ENCODE measurements around the gene PRRT3. TPM values are rescaled to one million over a fixed set of nuclear protein-coding genes. Genes with fewer than 3 reads are reported as not detected.
A peak's percentile ranks its signal among the peaks of the same experiment; 100 is the strongest.

PRRT3 gene
- total RNA-seq, 1 experiment from 2014 or later = 0.23 TPM

- Histone ChIP-seq H3K9me3 (no peaks in the 10 kb centered on the region), H3K27me3 (no peaks in the 10 kb centered on the region), H3K36me3 (no peaks in the 10 kb centered on the region; the same call in 1 of the 2 replicates), H3K4me3 (no peak overlapping the region)
- no peak for DNase-seq
Observed at GRCh38 chr3:9935966-9936510, 16.2 kb downstream of the PRRT3 start.

GRCh38 chr3:9934993-9935392, 17.2 kb downstream of the PRRT3 start:
- H3K4me3 ChIP-seq = no peak overlapping the region
- H3K9me3 ChIP-seq = no peaks in the 10 kb centered on the region
- DNase-seq = no peak
- H3K27me3 ChIP-seq = no peaks in the 10 kb centered on the region
- H3K36me3 ChIP-seq = no peaks in the 10 kb centered on the region; the same call in 1 of the 2 replicates

GRCh38 chr3:9934235-9934621, 18.0 kb downstream of the PRRT3 start:
- Histone ChIP-seq H3K4me3 (peak overlapping the region; percentile 78), H3K27me3 (no peaks in the 10 kb centered on the region), H3K36me3 (no peaks in the 10 kb centered on the region; the same call in 1 of the 2 replicates), H3K9me3 (no peaks in the 10 kb centered on the region)
- DNase-seq = no peak

GRCh38 chr3:9933561-9934234, 18.5 kb downstream of the PRRT3 start, which contains the start of gene CRELD1:
Gene CRELD1, plus strand, starts transcription at chr3:9933834. Its CDS starts 605 bp downstream, at chr3:9934439.
- H3K9me3 ChIP-seq = no peaks in the 10 kb centered on the region
- DNase-seq = peak; percentile 92
- H3K27me3 ChIP-seq = no peaks in the 10 kb centered on the region
- peak within 1 kb of the TSS; percentile 78 for H3K4me3 ChIP-seq
- no peaks in the 10 kb centered on the region; the same call in 1 of the 2 replicates for H3K36me3 ChIP-seq

GRCh38 chr3:9932843-9933560, 19.2 kb downstream of the PRRT3 start:
- peak overlapping the region; percentile 78 for H3K4me3 ChIP-seq
- no peaks in the 10 kb centered on the region for H3K9me3 ChIP-seq
- no peaks in the 10 kb centered on the region; the same call in 1 of the 2 replicates for H3K36me3 ChIP-seq
- peak; percentile 83 for DNase-seq
- no peaks in the 10 kb centered on the region for H3K27me3 ChIP-seq

GRCh38 chr3:9932535-9932842, 19.7 kb downstream of the PRRT3 start:
- Histone ChIP-seq H3K27me3 (no peaks in the 10 kb centered on the region), H3K9me3 (no peaks in the 10 kb centered on the region), H3K36me3 (no peaks in the 10 kb centered on the region; the same call in 1 of the 2 replicates), H3K4me3 (peak overlapping the region; percentile 78)
- DNase-seq = no peak

GRCh38 chr3:9930804-9931418, 21.3 kb downstream of the PRRT3 start:
- H3K27me3 ChIP-seq = no peaks in the 10 kb centered on the region
- H3K9me3 ChIP-seq = no peaks in the 10 kb centered on the region
- no peak for DNase-seq
- no peaks in the 10 kb centered on the region for H3K36me3 ChIP-seq
- H3K4me3 ChIP-seq = no peak overlapping the region

GRCh38 chr3:9928158-9928557, 24.1 kb downstream of the PRRT3 start:
- Histone ChIP-seq H3K9me3 (no peaks in the 10 kb centered on the region), H3K4me3 (no peak overlapping the region)
- no peak for DNase-seq

GRCh38 chr3:9918261-9919038, 33.8 kb downstream of the PRRT3 start:
- H3K36me3 ChIP-seq = no peaks in the 10 kb centered on the region
- no peaks in the 10 kb centered on the region for H3K9me3 ChIP-seq
- no peak for DNase-seq
- H3K4me3 ChIP-seq = no peak overlapping the region
- no peaks in the 10 kb centered on the region for H3K27me3 ChIP-seq

More at GRCh38 chr3:9928158-9928557, 24.1 kb downstream of the PRRT3 start:
- H3K36me3 ChIP-seq = no peaks in the 10 kb centered on the region
- H3K27me3 ChIP-seq = no peaks in the 10 kb centered on the region

- Histone ChIP-seq H3K9me3 (no peaks in the 10 kb centered on the region), H3K4me3 (no peak overlapping the region), H3K27me3 (no peaks in the 10 kb centered on the region), H3K36me3 (no peaks in the 10 kb centered on the region)
- no peak for DNase-seq
Observed at GRCh38 chr3:9917820-9918219, 34.4 kb downstream of the PRRT3 start.

- H3K9me3 ChIP-seq = no peaks in the 10 kb centered on the region
- peak within 1 kb of the TSS; percentile 40 for H3K4me3 ChIP-seq
- DNase-seq = peak; percentile 91
- no peaks in the 10 kb centered on the region for H3K36me3 ChIP-seq
- H3K27me3 ChIP-seq = no peaks in the 10 kb centered on the region
Observed at GRCh38 chr3:9916734-9917680, 35.2 kb downstream of the PRRT3 start, which contains the start of gene IL17RC. Gene IL17RC, plus strand, starts transcription at chr3:9917098. Its CDS starts 218 bp downstream, at chr3:9917316.

GRCh38 chr3:9916346-9916733, 35.9 kb downstream of the PRRT3 start:
- H3K27me3 ChIP-seq = no peaks in the 10 kb centered on the region
- DNase-seq = peak; percentile 19
- H3K4me3 ChIP-seq = peak overlapping the region; percentile 35
- H3K36me3 ChIP-seq = no peaks in the 10 kb centered on the region
- no peaks in the 10 kb centered on the region for H3K9me3 ChIP-seq

- H3K36me3 ChIP-seq = no peaks in the 10 kb centered on the region
- peak; percentile 64 for DNase-seq
- peak overlapping the region; percentile 40 for H3K4me3 ChIP-seq
- no peaks in the 10 kb centered on the region for H3K9me3 ChIP-seq
- no peaks in the 10 kb centered on the region for H3K27me3 ChIP-seq
Observed at GRCh38 chr3:9915254-9916141, 36.7 kb downstream of the PRRT3 start.

- H3K9me3 ChIP-seq = no peaks in the 10 kb centered on the region
- no peaks in the 10 kb centered on the region for H3K36me3 ChIP-seq
- H3K27me3 ChIP-seq = no peaks in the 10 kb centered on the region
- H3K4me3 ChIP-seq = no peak overlapping the region
- DNase-seq = no peak
Observed at GRCh38 chr3:9914559-9915253, 37.5 kb downstream of the PRRT3 start.

Data from MG63 (cell line).